Naive thymus-derived CD8-positive, alpha-beta T cell (primary cell): ENCODE data around the gene KYAT1. TPM values are rescaled to one million over a fixed set of nuclear protein-coding genes. Genes with fewer than 3 reads are reported as not detected.

Experiments
- ATAC-seq, 2 donors: fragments of 150-1000 bp; cut with Tn5 transposase in 1 of 2; sonication (Bioruptor Pico), chemical (Tn5 transposase) in 1 of 2; 1 replicate in 1 of 2; 2 replicates in 1 of 2; pipeline ENCODE4 v1.10.0; 2021; ENCODE audit warnings: mild to moderate bottlenecking in 2 of 2, moderate library complexity in 2 of 2
- POLR2A ChIA-PET: fragments of 350-600 bp; sonication (Branson Sonifier 250); formaldehyde crosslinking; loops from one replicate; lab custom pipeline; 2021; ENCODE audit warnings: antibody characterized with exemption; lab: Charles Lee
- DNase-seq, 10 donors: peaks; one replicate each; pipeline versions ENCODE4 v3.0.0 to v3.0.0-alpha.2; 2020 to 2022
- H3K27ac Mint-ChIP-seq, 10 donors: one replicate each; pipeline ENCODE4 v1.8.0; 2020 to 2022; ENCODE audit warnings: mild to moderate bottlenecking in 10 of 10, mixed read lengths in 10 of 10, moderate library complexity in 4 of 10, inconsistent platforms in 1 of 10
- H3K27me3 Mint-ChIP-seq, 5 donors: one replicate each; pipeline ENCODE4 v1.8.0; 2021 to 2022; ENCODE audit warnings: mixed read lengths in 5 of 5
- H3K36me3 Mint-ChIP-seq, 3 donors: one replicate each; pipeline ENCODE4 v1.8.0; 2020 to 2022; ENCODE audit warnings: mixed read lengths in 3 of 3, mild to moderate bottlenecking in 2 of 3, inconsistent platforms in 1 of 3
- H3K4me1 Mint-ChIP-seq, 4 donors: one replicate each; pipeline ENCODE4 v1.8.0; 2021 to 2022; ENCODE audit warnings: mixed read lengths in 4 of 4
- H3K4me3 Mint-ChIP-seq, 10 donors: one replicate each; pipeline ENCODE4 v1.8.0; 2020 to 2022; ENCODE audit warnings: mild to moderate bottlenecking in 10 of 10, mixed read lengths in 10 of 10, moderate library complexity in 6 of 10, inconsistent platforms in 1 of 10
- H3K9me3 Mint-ChIP-seq, 9 donors: one replicate each; pipeline ENCODE4 v1.8.0; 2020 to 2022; ENCODE audit warnings: mixed read lengths in 9 of 9, mild to moderate bottlenecking in 3 of 9, inconsistent platforms in 1 of 9, moderate library complexity in 1 of 9
- polyA plus RNA-seq, 3 donors: library from polyadenylated mRNA; unstranded; fragments of 300-500 nt; fragmentation: Illumina TruSeq; gene quantifications; one replicate each; pipeline ENCODE4 v1.2.3, GENCODE V29; 2021
- total RNA-seq, 8 experiments: library from RNA in 2 of 8; stranded (reverse) in 2 of 8; gene quantifications; one replicate each; pipeline ENCODE4 v1.2.3 and lab custom pipeline; 2021 to 2026

KYAT1 gene
- total and polyA plus RNA-seq, 5 experiments from 2014 or later: 9.3 to 15.9 (median 10.8) TPM

GRCh38 chr9:128917151-128917849 is 35.5 kb upstream of the KYAT1 start:
- no peaks in the 10 kb centered on the region for H3K27me3 Mint-ChIP-seq
- peak overlapping the region in 2 of 10 donors; percentile 5 to 15 for H3K27ac Mint-ChIP-seq
- peaks cover 0 to 35% (median 7%) of the 10 kb centered on the region in 3 donors for H3K36me3 Mint-ChIP-seq
- no peak for DNase-seq
- H3K4me1 Mint-ChIP-seq: peaks cover 10 to 33% (median 25%) of the 10 kb centered on the region in 4 donors
- no peak for ATAC-seq
- H3K9me3 Mint-ChIP-seq: no peaks in the 10 kb centered on the region
- H3K4me3 Mint-ChIP-seq: no peak overlapping the region
- POLR2A ChIA-PET: interaction anchor here (3.1 kb wide), 1 partner anchor 14 kb away, joined by 19 read pairs; no protein-coding TSS in a partner anchor

DNA sequence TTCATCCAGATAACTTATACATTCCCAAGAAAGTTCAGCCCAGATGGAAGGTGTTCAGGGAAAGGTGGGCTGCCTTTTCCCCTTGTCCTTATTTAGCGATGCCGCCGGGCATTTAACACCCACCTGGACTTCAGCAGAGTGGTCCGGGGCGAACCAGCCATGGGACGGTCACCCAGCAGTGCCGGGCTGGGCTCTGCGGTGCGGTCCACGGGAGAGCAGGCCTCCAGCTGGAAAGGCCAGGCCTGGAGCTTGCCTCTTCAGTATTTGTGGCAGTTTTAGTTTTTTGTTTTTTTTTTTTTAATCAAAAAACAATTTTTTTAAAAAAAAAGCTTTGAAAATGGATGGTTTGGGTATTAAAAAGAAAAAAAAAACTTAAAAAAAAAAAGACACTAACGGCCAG is 35.0 kb upstream of the KYAT1 start:
- H3K9me3 Mint-ChIP-seq: no peaks in the 10 kb centered on the region
- no peak overlapping the region for H3K27ac Mint-ChIP-seq
- H3K4me1 Mint-ChIP-seq: peaks cover 13 to 36% (median 27%) of the 10 kb centered on the region in 4 donors

GRCh38 chr9:128916204-128916603 is 34.5 kb upstream of the KYAT1 start:
- Mint-ChIP-seq H3K9me3 (no peaks in the 10 kb centered on the region), H3K27me3 (no peaks in the 10 kb centered on the region), H3K4me3 (no peak overlapping the region), H3K36me3 (peaks cover 0 to 35% (median 7%) of the 10 kb centered on the region in 3 donors), H3K27ac (no peak overlapping the region), H3K4me1 (peaks cover 14 to 39% (median 29%) of the 10 kb centered on the region in 4 donors)
- ATAC-seq (no peak), DNase-seq (no peak)
- POLR2A ChIA-PET: interaction anchor here (3.1 kb wide), 1 partner anchor 13 kb away, joined by 19 read pairs; no protein-coding TSS in a partner anchor

More for the DNA sequence above, 35.0 kb upstream of the KYAT1 start:
- ATAC-seq: no peak
- Mint-ChIP-seq H3K4me3 (no peak overlapping the region), H3K27me3 (no peaks in the 10 kb centered on the region), H3K36me3 (peaks cover 0 to 35% (median 7%) of the 10 kb centered on the region in 3 donors)
- DNase-seq: no peak
- POLR2A ChIA-PET: interaction anchor here (3.1 kb wide), 1 partner anchor 14 kb away, joined by 19 read pairs; no protein-coding TSS in a partner anchor

GRCh38 chr9:128913995-128914772 is 32.4 kb upstream of the KYAT1 start:
- ATAC-seq (no peak), DNase-seq (no peak)
- POLR2A ChIA-PET: interaction anchor here (0.6 to 3.1 kb wide), 2 partner anchors 11 to 314 kb away, joined by 3 to 19 read pairs; no protein-coding TSS in a partner anchor
- H3K9me3 Mint-ChIP-seq: no peaks in the 10 kb centered on the region
- peaks cover 0 to 40% (median 13%) of the 10 kb centered on the region in 3 donors for H3K36me3 Mint-ChIP-seq
- H3K27me3 Mint-ChIP-seq: no peaks in the 10 kb centered on the region
- peak overlapping the region in 3 of 10 donors; percentile 24 to 33 (median 25) for H3K27ac Mint-ChIP-seq
- H3K4me1 Mint-ChIP-seq: peaks cover 21 to 51% (median 39%) of the 10 kb centered on the region in 4 donors
- peak overlapping the region in 1 of 10 donors; percentile 10 for H3K4me3 Mint-ChIP-seq

DNA sequence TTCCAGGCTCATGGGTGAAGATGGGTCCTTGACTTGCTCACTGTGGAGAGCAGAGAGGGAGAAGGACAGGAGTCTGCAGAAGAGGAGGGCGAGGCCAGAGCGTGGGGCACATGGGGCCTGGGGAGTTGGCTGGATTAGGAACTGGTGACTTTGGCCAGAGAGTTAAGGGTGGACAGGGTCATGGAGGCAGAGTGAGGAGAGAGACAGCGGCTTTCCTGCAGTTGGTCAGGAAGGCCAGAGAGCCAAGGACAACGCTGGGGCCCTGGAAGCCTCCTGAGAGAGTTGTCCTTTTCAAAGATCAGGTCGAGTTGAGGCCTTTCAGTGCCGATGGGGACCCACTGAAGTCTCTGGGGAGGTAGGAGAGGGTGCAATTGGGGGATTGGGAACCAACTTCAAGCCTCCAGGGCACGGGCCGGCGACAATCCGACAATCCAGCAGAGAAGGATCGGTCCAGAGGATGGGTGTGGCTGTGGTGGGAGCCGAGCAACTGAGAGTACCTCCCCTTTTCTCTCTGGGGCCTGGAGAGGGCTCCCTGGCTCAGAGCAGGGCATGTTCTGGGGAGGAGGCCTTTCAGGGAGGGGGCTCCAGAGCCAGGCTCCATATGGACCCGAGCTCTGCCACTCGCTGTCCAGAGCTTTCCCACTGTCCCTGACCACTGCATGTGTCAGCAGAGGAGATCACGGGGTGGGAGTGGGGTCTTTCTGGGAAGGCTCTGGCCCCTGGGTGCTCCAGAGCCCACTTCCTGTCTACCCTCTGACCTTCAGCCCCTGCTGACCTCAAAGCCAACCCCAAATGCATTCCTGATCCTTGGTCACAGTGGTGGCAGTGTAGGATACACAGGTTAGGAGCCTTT is 31.5 kb upstream of the KYAT1 start:
- Mint-ChIP-seq H3K9me3 (no peaks in the 10 kb centered on the region), H3K36me3 (peaks cover 0 to 49% (median 22%) of the 10 kb centered on the region in 3 donors), H3K4me1 (peaks cover 24 to 55% (median 38%) of the 10 kb centered on the region in 4 donors), H3K27me3 (no peaks in the 10 kb centered on the region), H3K4me3 (peak overlapping the region in 7 of 10 donors; percentile 8 to 78 (median 28)), H3K27ac (peak overlapping the region; percentile 24 to 95 (median 83))
- DNase-seq (no peak), ATAC-seq (no peak)
- POLR2A ChIA-PET: interaction anchor here (0.6 to 1.4 kb wide), 2 partner anchors 10 to 315 kb away, joined by 3 to 7 read pairs; no protein-coding TSS in a partner anchor

DNA sequence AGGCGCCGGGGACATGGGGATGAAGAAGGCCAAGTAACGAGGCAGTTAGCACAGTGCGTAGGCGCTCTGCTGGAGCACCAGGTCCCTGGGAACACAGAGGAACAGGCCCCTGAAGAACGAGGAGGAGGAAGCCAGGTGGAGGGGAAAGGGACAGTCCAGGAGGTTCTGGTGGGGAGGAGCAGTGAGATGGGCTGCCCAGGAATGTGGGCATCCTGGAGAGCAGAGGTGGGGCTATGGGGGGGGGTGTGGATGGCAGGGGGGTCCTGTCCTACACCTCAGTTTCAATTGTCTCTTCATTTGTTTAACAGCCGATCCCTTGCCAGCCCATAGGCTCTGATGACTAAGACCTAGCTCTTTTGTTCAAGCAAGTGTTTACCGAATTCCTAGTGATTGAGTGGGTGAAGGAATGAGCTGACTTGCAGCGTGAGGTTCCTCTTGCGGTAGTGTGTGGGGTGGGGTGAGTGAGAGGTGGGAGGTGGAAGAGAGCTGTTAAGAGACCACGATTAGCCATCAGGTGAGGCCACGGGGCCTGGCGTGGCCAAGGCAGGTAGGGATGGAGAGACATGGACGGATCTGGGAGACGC is 30.6 kb upstream of the KYAT1 start:
- Mint-ChIP-seq H3K4me1 (peaks cover 26 to 58% (median 39%) of the 10 kb centered on the region in 4 donors), H3K27ac (peak overlapping the region; percentile 24 to 95 (median 83)), H3K4me3 (peak overlapping the region in 6 of 10 donors; percentile 20 to 80 (median 53)), H3K36me3 (peaks cover 0 to 49% (median 28%) of the 10 kb centered on the region in 3 donors), H3K9me3 (no peaks in the 10 kb centered on the region), H3K27me3 (no peaks in the 10 kb centered on the region)
- POLR2A ChIA-PET: interaction anchor here (1.4 kb wide), 1 partner anchor 9 kb away, joined by 7 read pairs; no protein-coding TSS in a partner anchor
- DNase-seq (no peak), ATAC-seq (no peak)

DNA sequence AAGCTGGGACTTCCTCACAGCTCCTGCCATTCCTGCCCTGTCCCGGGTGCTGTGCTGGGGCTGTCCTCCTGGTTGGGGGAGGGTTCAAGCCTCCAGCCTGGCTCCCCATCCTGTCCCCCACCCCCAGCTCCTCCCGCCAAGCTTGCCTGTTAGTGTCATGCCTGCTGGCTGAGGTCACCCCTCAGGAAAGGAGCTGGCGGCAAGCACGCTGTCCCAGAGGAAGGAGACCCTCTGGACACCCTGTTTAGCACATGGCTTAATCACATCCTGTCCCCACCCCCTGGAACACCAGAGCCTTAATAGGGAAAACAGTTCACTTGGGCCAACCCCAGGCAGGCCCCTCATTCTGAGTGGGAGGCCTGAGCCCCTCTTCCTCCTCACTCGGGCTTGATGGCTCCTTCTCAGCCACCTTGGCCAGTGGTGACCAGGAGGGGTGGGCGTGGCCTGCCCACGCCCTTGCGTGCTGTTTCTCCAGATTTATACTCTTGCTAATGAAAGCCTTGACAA is 29.8 kb upstream of the KYAT1 start:
- ATAC-seq: no peak
- POLR2A ChIA-PET: interaction anchor here (1.4 kb wide), 1 partner anchor 8 kb away, joined by 7 read pairs; no protein-coding TSS in a partner anchor

GRCh38 chr9:128910906-128911305 is 29.2 kb upstream of the KYAT1 start:
- Mint-ChIP-seq H3K4me1 (peaks cover 28 to 67% (median 44%) of the 10 kb centered on the region in 4 donors), H3K36me3 (peaks cover 0 to 44% (median 24%) of the 10 kb centered on the region in 3 donors), H3K4me3 (peak overlapping the region in 5 of 10 donors; percentile 31 to 48 (median 33)), H3K27ac (peak overlapping the region; percentile 51 to 93 (median 73)), H3K27me3 (no peaks in the 10 kb centered on the region), H3K9me3 (no peaks in the 10 kb centered on the region)
- ATAC-seq (peak in 1 of 2 donors; percentile 28), DNase-seq (no peak)
- POLR2A ChIA-PET: interaction anchor here (1.2 kb wide), 1 partner anchor 10 kb away, joined by 3 read pairs; no protein-coding TSS in a partner anchor

More for the DNA sequence above, 29.8 kb upstream of the KYAT1 start:
- no peaks in the 10 kb centered on the region for H3K27me3 Mint-ChIP-seq
- peaks cover 0 to 45% (median 26%) of the 10 kb centered on the region in 3 donors for H3K36me3 Mint-ChIP-seq
- no peak for DNase-seq
- peaks cover 26 to 63% (median 42%) of the 10 kb centered on the region in 4 donors for H3K4me1 Mint-ChIP-seq
- no peaks in the 10 kb centered on the region for H3K9me3 Mint-ChIP-seq
- peak overlapping the region in 8 of 10 donors; percentile 37 to 89 (median 67) for H3K27ac Mint-ChIP-seq
- peak overlapping the region in 4 of 10 donors; percentile 31 to 80 (median 56) for H3K4me3 Mint-ChIP-seq

- H3K27ac Mint-ChIP-seq: peak overlapping the region in 9 of 10 donors; percentile 32 to 93 (median 78)
- ATAC-seq (no peak), DNase-seq (no peak)
- H3K27me3 Mint-ChIP-seq: no peaks in the 10 kb centered on the region
- POLR2A ChIA-PET: interaction anchor here (0.7 to 2.6 kb wide), 3 partner anchors 9 to 33 kb away, joined by 3 to 8 read pairs (median 3); no protein-coding TSS in a partner anchor
- H3K36me3 Mint-ChIP-seq: peaks cover 0 to 40% (median 24%) of the 10 kb centered on the region in 3 donors
- H3K4me3 Mint-ChIP-seq: peak overlapping the region in 3 of 10 donors; percentile 12 to 48 (median 31)
- H3K9me3 Mint-ChIP-seq: no peaks in the 10 kb centered on the region
- H3K4me1 Mint-ChIP-seq: peaks cover 30 to 73% (median 47%) of the 10 kb centered on the region in 4 donors
Observed at GRCh38 chr9:128909859-128910258, 28.1 kb upstream of the KYAT1 start.

DNA sequence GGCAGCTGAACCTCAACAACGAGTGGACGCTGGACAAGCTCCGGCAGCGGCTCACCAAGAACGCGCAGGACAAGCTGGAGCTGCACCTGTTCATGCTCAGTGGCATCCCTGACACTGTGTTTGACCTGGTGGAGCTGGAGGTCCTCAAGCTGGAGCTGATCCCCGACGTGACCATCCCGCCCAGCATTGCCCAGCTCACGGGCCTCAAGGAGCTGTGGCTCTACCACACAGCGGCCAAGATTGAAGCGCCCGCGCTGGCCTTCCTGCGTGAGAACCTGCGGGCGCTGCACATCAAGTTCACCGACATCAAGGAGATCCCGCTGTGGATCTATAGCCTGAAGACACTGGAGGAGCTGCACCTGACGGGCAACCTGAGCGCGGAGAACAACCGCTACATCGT is 26.6 kb upstream of the KYAT1 start:
- Mint-ChIP-seq H3K27ac (peak overlapping the region in 3 of 10 donors; percentile 15 to 75 (median 29)), H3K36me3 (peaks cover 0 to 36% (median 24%) of the 10 kb centered on the region in 3 donors), H3K9me3 (no peaks in the 10 kb centered on the region), H3K4me1 (peaks cover 30 to 75% (median 47%) of the 10 kb centered on the region in 4 donors), H3K4me3 (no peak overlapping the region), H3K27me3 (no peaks in the 10 kb centered on the region)
- ATAC-seq: no peak
- POLR2A ChIA-PET: interaction anchor here (0.5 to 2.6 kb wide), 3 partner anchors 14 to 27 kb away, joined by 3 to 8 read pairs (median 3); partner anchors contain the start of genes KYAT1 and LRRC8A
- DNase-seq: no peak
